CD14-positive monocyte (primary cell): Measurements from ENCODE around the gene MRPL48. TPM values are rescaled to one million over a fixed set of nuclear protein-coding genes. Genes with fewer than 3 reads are reported as not detected.

Experiments used
- DNase-seq, 3 donors: peaks; one replicate each; pipeline ENCODE4 v3.0.0-alpha.2; 2011 to 2022
- H2AFZ ChIP-seq: 2 replicates; pipeline ENCODE4 v1.6.0; 2012; ENCODE audit warnings: mild to moderate bottlenecking, low read depth, low read length, inconsistent platforms; ENCODE audit not compliant: insufficient read depth, poor library complexity, severe bottlenecking
- H3K27ac ChIP-seq, 2 donors: 1 replicate in 1 of 2; 2 replicates in 1 of 2; pipeline ENCODE4 v1.5.1; 2012 to 2013; ENCODE audit warnings: low read length in 2 of 2, control low read depth in 1 of 2, inconsistent platforms in 1 of 2, low read depth in 1 of 2, mild to moderate bottlenecking in 1 of 2
- H3K27me3 ChIP-seq, 2 donors: one replicate each; pipeline versions ENCODE4 v1.6.0 to v1.6.1; 2011 to 2013; ENCODE audit warnings: low read length in 2 of 2; ENCODE audit not compliant: control insufficient read depth in 2 of 2, insufficient read depth in 2 of 2
- H3K36me3 ChIP-seq, 2 donors: replicated peaks in 1 of 2; 1 replicate in 1 of 2; 2 replicates in 1 of 2; pipeline versions ENCODE4 v1.5.1 to v1.6.1; 2012 to 2013; ENCODE audit warnings: low read length in 2 of 2, control low read depth in 1 of 2, inconsistent platforms in 1 of 2, mild to moderate bottlenecking in 1 of 2; ENCODE audit not compliant: insufficient read depth in 2 of 2, control insufficient read depth in 1 of 2
- H3K4me1 ChIP-seq, 2 donors: 1 replicate in 1 of 2; 2 replicates in 1 of 2; pipeline versions ENCODE4 v1.5.1 to v1.6.1; 2012 to 2013; ENCODE audit warnings: low read length in 2 of 2, control low read depth in 1 of 2, inconsistent platforms in 1 of 2, mild to moderate bottlenecking in 1 of 2, moderate library complexity in 1 of 2; ENCODE audit not compliant: insufficient read depth in 2 of 2, control insufficient read depth in 1 of 2
- H3K4me2 ChIP-seq: replicated peaks from 2 replicates; pipeline ENCODE3; 2012; ENCODE audit warnings: low read length, moderate library complexity, mild to moderate bottlenecking; ENCODE audit not compliant: poor library complexity, severe bottlenecking; ENCODE audit errors: extremely low read depth
- H3K4me3 ChIP-seq, 3 experiments: fragments of 200-600 bp in 1 of 3; sonication (generic) in 1 of 3; replicated peaks in 1 of 3; 1 replicate in 2 of 3; 2 replicates in 1 of 3; pipeline ENCODE4 v1.5.1; 2011 to 2013; ENCODE audit warnings: low read length in 3 of 3, mild to moderate bottlenecking in 3 of 3, control low read depth in 2 of 3, low read depth in 2 of 3, inconsistent platforms in 1 of 3, moderate library complexity in 1 of 3
- H3K79me2 ChIP-seq: 2 replicates; pipeline ENCODE4 v1.6.0; 2012; ENCODE audit warnings: mild to moderate bottlenecking, control low read depth, inconsistent platforms, low read length, moderate library complexity; ENCODE audit not compliant: insufficient read depth
- H3K9ac ChIP-seq: 2 replicates; pipeline ENCODE4 v1.6.0; 2017; ENCODE audit warnings: low read length, mild to moderate bottlenecking; ENCODE audit not compliant: insufficient read depth, poor library complexity, severe bottlenecking
- H3K9me3 ChIP-seq, 2 donors: replicated peaks in 1 of 2; 1 replicate in 1 of 2; 2 replicates in 1 of 2; pipeline versions ENCODE4 v1.5.1 to v1.6.1; 2012 to 2013; ENCODE audit warnings: low read length in 2 of 2, control low read depth in 1 of 2; ENCODE audit not compliant: control insufficient read depth in 1 of 2, insufficient read depth in 1 of 2
- H4K20me1 ChIP-seq: 2 replicates; pipeline ENCODE4 v1.6.0; 2012; ENCODE audit warnings: mild to moderate bottlenecking, low read length, control low read depth, moderate library complexity; ENCODE audit not compliant: insufficient read depth
- H3K27ac Mint-ChIP-seq, 7 donors: one replicate each; pipeline ENCODE4 v1.8.0; 2020; ENCODE audit warnings: mild to moderate bottlenecking in 7 of 7, mixed read lengths in 7 of 7, moderate library complexity in 6 of 7, inconsistent platforms in 2 of 7
- H3K27me3 Mint-ChIP-seq, 3 donors: one replicate each; pipeline ENCODE4 v1.8.0; 2021 to 2022; ENCODE audit warnings: low read depth in 3 of 3, mild to moderate bottlenecking in 3 of 3, mixed read lengths in 3 of 3, moderate library complexity in 3 of 3, inconsistent platforms in 1 of 3
- H3K36me3 Mint-ChIP-seq, 2 donors: one replicate each; pipeline ENCODE4 v1.8.0; 2020; ENCODE audit warnings: mixed read lengths in 2 of 2, inconsistent platforms in 1 of 2, mild to moderate bottlenecking in 1 of 2
- H3K4me1 Mint-ChIP-seq: one replicate; pipeline ENCODE4 v1.8.0; 2020; ENCODE audit warnings: mild to moderate bottlenecking, mixed read lengths
- H3K4me3 Mint-ChIP-seq, 2 donors: one replicate each; pipeline ENCODE4 v1.8.0; 2020; ENCODE audit warnings: mild to moderate bottlenecking in 2 of 2, mixed read lengths in 2 of 2, moderate library complexity in 1 of 2
- H3K9me3 Mint-ChIP-seq, 7 donors: one replicate each; pipeline ENCODE4 v1.8.0; 2020 to 2022; ENCODE audit warnings: mixed read lengths in 7 of 7, mild to moderate bottlenecking in 6 of 7, moderate library complexity in 6 of 7, inconsistent platforms in 2 of 7
- WGBS: methylation state at CpG from one replicate; pipeline ENCODE4 v1.1.5; 2013; ENCODE audit warnings: missing lambda C conversion rate; ENCODE audit not compliant: insufficient coverage; 5-methylcytosine and 5-hydroxymethylcytosine counted together
- intact Hi-C, 2 donors: fragments of 100-400 bp; cut with micrococcal nuclease; formaldehyde crosslinking; loops; one replicate each; pipeline versions ENCODE4 v1.15.0 to v1.15.1; 2023
- polyA plus RNA-seq, 3 donors: library from polyadenylated mRNA; depleted of rRNA in 1 of 3; unstranded in 2 of 3; stranded (reverse) in 1 of 3; fragments of 300-500 nt in 2 of 3; fragments of >200 nt in 1 of 3; fragmentation: Illumina TruSeq in 2 of 3; gene quantifications; 1 replicate in 2 of 3; 2 replicates in 1 of 3; pipeline ENCODE4 v1.2.3, GENCODE V29; 2012 to 2021
- TF ChIP-seq, protein P1 (sequence below): fragments of 200-600 bp; IDR thresholded peaks from one replicate; pipeline ENCODE4 v1.8.0; 2022; ENCODE audit warnings: antibody characterized with exemption, mild to moderate bottlenecking

Gene MRPL48
- polyA plus RNA-seq, 3 donors: 17.8 to 43.1 (median 42.9) TPM

DNA sequence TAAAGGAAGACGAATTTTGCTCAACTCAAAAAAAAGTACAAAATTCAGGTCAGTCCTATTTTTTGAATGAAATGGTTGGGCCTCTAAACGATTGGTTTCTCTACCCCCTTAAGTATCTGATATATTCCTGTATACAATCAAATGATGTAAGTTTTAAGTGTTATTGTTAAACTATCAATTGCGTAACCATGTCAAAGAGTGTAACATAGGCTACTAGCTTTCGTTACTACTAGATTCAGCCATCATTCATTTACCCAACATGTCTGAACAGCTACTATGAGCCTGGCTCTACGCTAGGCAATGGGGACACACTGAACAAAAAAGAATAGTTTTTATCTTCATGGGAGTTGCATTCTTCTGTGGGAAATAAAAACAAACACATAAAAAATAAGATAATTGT is 30.1 kb upstream of the MRPL48 start:
- intact Hi-C loops: no loop called here
- H3K9me3 Mint-ChIP-seq: peaks cover 0 to 6% (median 3%) of the 10 kb centered on the region in 7 donors
- H3K27ac ChIP-seq: peak overlapping the region in 1 of 2 donors; percentile 10

DNA sequence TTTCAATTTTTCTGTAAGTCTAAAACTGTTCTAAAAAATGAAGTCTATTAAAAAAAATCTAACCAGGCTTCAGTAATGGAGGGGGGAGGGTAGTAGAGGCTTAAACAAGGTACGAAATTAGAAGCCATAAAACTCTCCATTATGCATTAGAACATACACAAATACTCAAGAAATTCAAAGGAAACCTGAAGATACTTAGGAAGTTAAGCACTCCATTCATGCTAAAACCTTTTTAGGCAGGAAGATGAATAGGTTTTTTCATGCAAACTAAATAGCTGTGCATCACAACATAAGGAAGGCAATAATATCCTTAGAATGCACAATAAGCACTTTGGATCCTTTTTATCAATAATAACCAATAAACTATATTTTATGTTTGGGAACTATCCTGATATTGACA is 29.2 kb upstream of the MRPL48 start:
- H3K27me3 ChIP-seq: no peaks in the 10 kb centered on the region
- peak overlapping the region in 1 of 3 experiments; percentile 93 for H3K4me3 ChIP-seq
- peaks cover 23 to 44% of the 10 kb centered on the region in 2 donors for H3K4me1 ChIP-seq
- Mint-ChIP-seq H3K27ac (peak overlapping the region in 1 of 7 donors; percentile 30), H3K4me3 (no peak overlapping the region), H3K27me3 (peaks cover 0 to 3% (median 0%) of the 10 kb centered on the region in 3 donors), H3K4me1 (peaks cover 36% of the 10 kb centered on the region), H3K36me3 (peaks cover 0 to 5% of the 10 kb centered on the region in 2 donors), H3K9me3 (peaks cover 0 to 6% (median 3%) of the 10 kb centered on the region in 7 donors)
- H3K4me2 ChIP-seq: peak overlapping the region; percentile 97
- intact Hi-C loops: no loop called here
- no peak for DNase-seq
- WGBS: no CpG with 5 or more reads among the region's 1 CpG
- peaks cover 68% of the 10 kb centered on the region for H3K79me2 ChIP-seq
- no peak overlapping the region for H3K9ac ChIP-seq
- TF ChIP-seq, protein P1, sequence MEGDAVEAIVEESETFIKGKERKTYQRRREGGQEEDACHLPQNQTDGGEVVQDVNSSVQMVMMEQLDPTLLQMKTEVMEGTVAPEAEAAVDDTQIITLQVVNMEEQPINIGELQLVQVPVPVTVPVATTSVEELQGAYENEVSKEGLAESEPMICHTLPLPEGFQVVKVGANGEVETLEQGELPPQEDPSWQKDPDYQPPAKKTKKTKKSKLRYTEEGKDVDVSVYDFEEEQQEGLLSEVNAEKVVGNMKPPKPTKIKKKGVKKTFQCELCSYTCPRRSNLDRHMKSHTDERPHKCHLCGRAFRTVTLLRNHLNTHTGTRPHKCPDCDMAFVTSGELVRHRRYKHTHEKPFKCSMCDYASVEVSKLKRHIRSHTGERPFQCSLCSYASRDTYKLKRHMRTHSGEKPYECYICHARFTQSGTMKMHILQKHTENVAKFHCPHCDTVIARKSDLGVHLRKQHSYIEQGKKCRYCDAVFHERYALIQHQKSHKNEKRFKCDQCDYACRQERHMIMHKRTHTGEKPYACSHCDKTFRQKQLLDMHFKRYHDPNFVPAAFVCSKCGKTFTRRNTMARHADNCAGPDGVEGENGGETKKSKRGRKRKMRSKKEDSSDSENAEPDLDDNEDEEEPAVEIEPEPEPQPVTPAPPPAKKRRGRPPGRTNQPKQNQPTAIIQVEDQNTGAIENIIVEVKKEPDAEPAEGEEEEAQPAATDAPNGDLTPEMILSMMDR: no peak
- peaks cover 64% of the 10 kb centered on the region for H4K20me1 ChIP-seq
- no peak overlapping the region for H3K27ac ChIP-seq
- H2AFZ ChIP-seq: no peak overlapping the region
- peaks cover 0 to 3% of the 10 kb centered on the region in 2 donors for H3K9me3 ChIP-seq
- H3K36me3 ChIP-seq: no peaks in the 10 kb centered on the region

More for the DNA sequence above, 30.1 kb upstream of the MRPL48 start:
- no peaks in the 10 kb centered on the region for H3K27me3 ChIP-seq
- H3K27ac Mint-ChIP-seq: peak overlapping the region in 1 of 7 donors; percentile 15
- no peak overlapping the region for H3K4me3 Mint-ChIP-seq
- no peak overlapping the region for H3K4me3 ChIP-seq
- peaks cover 39% of the 10 kb centered on the region for H3K4me1 Mint-ChIP-seq
- H3K27me3 Mint-ChIP-seq: peaks cover 0 to 3% (median 0%) of the 10 kb centered on the region in 3 donors
- no peak overlapping the region for H3K9ac ChIP-seq
- no peak overlapping the region for H2AFZ ChIP-seq
- TF ChIP-seq, protein P1: no peak
- H3K9me3 ChIP-seq: peaks cover 0 to 3% of the 10 kb centered on the region in 2 donors
- peak in 2 of 3 donors; percentile 22 to 57 for DNase-seq
- H4K20me1 ChIP-seq: peaks cover 72% of the 10 kb centered on the region
- no peak overlapping the region for H3K4me2 ChIP-seq
- H3K36me3 Mint-ChIP-seq: peaks cover 0 to 9% of the 10 kb centered on the region in 2 donors
- peaks cover 77% of the 10 kb centered on the region for H3K79me2 ChIP-seq
- no peaks in the 10 kb centered on the region for H3K36me3 ChIP-seq
- peaks cover 23 to 44% of the 10 kb centered on the region in 2 donors for H3K4me1 ChIP-seq
- no CpG with 5 or more reads among the region's 5 CpGs for WGBS
